Measurements from ENCODE around the gene OR2T6. TPM values are rescaled to one million over a fixed set of nuclear protein-coding genes. Genes with fewer than 3 reads are reported as not detected.

Gene OR2T6
- total RNA-seq (not detected), polyA plus RNA-seq (not detected)

DNA sequence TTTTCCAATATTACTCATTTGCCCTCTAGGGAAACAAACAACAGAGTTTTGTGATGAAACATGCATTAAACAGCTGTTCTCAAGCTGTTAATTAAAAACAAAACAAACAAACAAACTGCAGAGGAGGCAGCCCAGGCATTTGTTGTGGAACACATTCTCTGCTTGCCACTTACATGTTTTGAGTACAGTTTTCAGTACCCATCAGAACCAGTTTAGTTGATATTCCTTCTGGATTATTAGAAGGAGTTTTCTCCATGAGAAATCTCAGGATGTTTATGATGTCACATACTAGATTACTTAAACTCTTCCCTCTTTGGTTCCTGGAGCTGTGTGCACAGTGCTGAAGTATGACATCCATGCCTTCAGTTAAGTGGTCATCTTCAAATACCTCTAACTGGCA lies at the start of gene OR2T6:
Gene OR2T6 (plus strand): TSS at position 301 of the 400 bp plus-strand sequence. CDS start 11,863 bp downstream, outside the sequence.
- Histone ChIP-seq H3K27ac (no peak within 1 kb of the TSS), H3K27me3 (no peaks in the 10 kb centered on the region)

GRCh38 chr1:248343451-248343850 lies 32.1 kb upstream of the OR2T6 start:
- H3K27ac ChIP-seq: no peak overlapping the region
- intact Hi-C loops (cut with DNase I): no loop called here
- TF ChIP-seq POLR2AphosphoS5 (IDR thresholded peaks at IDR 0.05): no peak
- no peak for TF ChIP-seq EP300 (IDR thresholded peaks at IDR 0.05)
- no peak for TF ChIP-seq POLR2A (IDR thresholded peaks at IDR 0.05)
- TF ChIP-seq CTCF (IDR thresholded peaks at IDR 0.05): no peak
- H3K27me3 ChIP-seq: no peaks in the 10 kb centered on the region
- 48 to 54% methylated on average over 3 of the region's 3 CpGs for WGBS, 2 donors
- no peaks in the 10 kb centered on the region for H3K36me3 ChIP-seq
- H3K4me3 ChIP-seq: no peak overlapping the region
- DNase-seq: no peak
- no peaks in the 10 kb centered on the region for H3K9me3 ChIP-seq
- H3K4me1 ChIP-seq: no peaks in the 10 kb centered on the region

More for the DNA sequence above, at the start of gene OR2T6:
- Histone ChIP-seq H3K4me3 (no peak within 1 kb of the TSS), H3K36me3 (no peaks in the 10 kb centered on the region), H3K9me3 (no peaks in the 10 kb centered on the region), H3K4me1 (no peaks in the 10 kb centered on the region)
- DNase-seq: no peak
- TF ChIP-seq CTCF (IDR thresholded peaks at IDR 0.05): no peak
- TF ChIP-seq EP300 (IDR thresholded peaks at IDR 0.05): no peak
- no peak for TF ChIP-seq POLR2A (IDR thresholded peaks at IDR 0.05)
- TF ChIP-seq POLR2AphosphoS5 (IDR thresholded peaks at IDR 0.05): no peak
- intact Hi-C loops (cut with DNase I): no loop called here

- intact Hi-C loops (cut with DNase I): no loop called here
- no peak for DNase-seq
- 64 to 81% methylated on average over 4 of the region's 4 CpGs for WGBS, 2 donors
Measured at GRCh38 chr1:248348475-248348874, 27.1 kb upstream of the OR2T6 start, which contains the start of gene OR14C36. Gene OR14C36, plus strand, starts transcription at chr1:248348775. Its CDS starts 0 bp downstream, at chr1:248348775.

GRCh38 chr1:248359415-248359814 lies 16.1 kb upstream of the OR2T6 start:
- no peak for TF ChIP-seq POLR2A (IDR thresholded peaks at IDR 0.05)
- no peak for TF ChIP-seq POLR2AphosphoS5 (IDR thresholded peaks at IDR 0.05)
- no peak for TF ChIP-seq CTCF (IDR thresholded peaks at IDR 0.05)
- TF ChIP-seq EP300 (IDR thresholded peaks at IDR 0.05): no peak
- Histone ChIP-seq H3K4me3 (no peak overlapping the region), H3K4me1 (no peaks in the 10 kb centered on the region), H3K27ac (no peak overlapping the region), H3K36me3 (no peaks in the 10 kb centered on the region), H3K27me3 (no peaks in the 10 kb centered on the region), H3K9me3 (no peaks in the 10 kb centered on the region)
- intact Hi-C loops (cut with DNase I): no loop called here
- WGBS, 2 donors: 83% methylated on average over 3 of the region's 3 CpGs
- no peak for DNase-seq

More at GRCh38 chr1:248348475-248348874, 27.1 kb upstream of the OR2T6 start, which contains the start of gene OR14C36:
- no peaks in the 10 kb centered on the region for H3K27me3 ChIP-seq
- H3K27ac ChIP-seq: no peak within 1 kb of the TSS
- H3K9me3 ChIP-seq: no peaks in the 10 kb centered on the region
- H3K4me3 ChIP-seq: no peak within 1 kb of the TSS
- TF ChIP-seq EP300 (IDR thresholded peaks at IDR 0.05) (no peak), POLR2AphosphoS5 (IDR thresholded peaks at IDR 0.05) (no peak), CTCF (IDR thresholded peaks at IDR 0.05) (no peak), POLR2A (IDR thresholded peaks at IDR 0.05) (no peak)
- no peaks in the 10 kb centered on the region for H3K36me3 ChIP-seq
- H3K4me1 ChIP-seq: no peaks in the 10 kb centered on the region

DNA sequence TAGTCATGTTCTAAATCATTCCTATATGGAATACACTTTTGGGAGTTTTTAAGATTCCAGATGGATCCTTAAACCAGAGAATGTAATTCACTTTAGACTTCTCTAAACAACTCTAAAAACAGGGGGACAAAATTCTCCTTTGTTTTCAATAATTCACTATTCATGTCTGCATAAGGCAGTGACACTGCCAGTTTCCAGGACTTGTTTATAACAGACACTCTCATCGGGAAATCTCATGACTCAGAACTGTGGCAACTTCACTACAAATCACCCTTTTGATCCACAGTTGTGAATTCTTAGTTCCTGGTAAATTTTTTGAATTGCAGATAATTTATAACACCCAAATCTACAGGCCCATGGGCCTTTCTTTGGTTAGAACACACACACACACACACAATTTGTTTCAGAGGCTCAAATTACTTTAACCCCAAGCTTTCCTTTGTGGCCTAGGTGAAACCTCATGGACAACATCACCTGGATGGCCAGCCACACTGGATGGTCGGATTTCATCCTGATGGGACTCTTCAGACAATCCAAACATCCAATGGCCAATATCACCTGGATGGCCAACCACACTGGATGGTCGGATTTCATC lies 14.3 kb upstream of the OR2T6 start, which contains the start of gene OR2T4:
Gene OR2T4 (plus strand): TSS at position 545 of the 595 bp plus-strand sequence. CDS start 0 bp downstream, at position 545.
- Histone ChIP-seq H3K27ac (no peak within 1 kb of the TSS), H3K9me3 (no peaks in the 10 kb centered on the region), H3K36me3 (no peaks in the 10 kb centered on the region), H3K4me3 (no peak within 1 kb of the TSS), H3K4me1 (no peaks in the 10 kb centered on the region), H3K27me3 (no peaks in the 10 kb centered on the region)
- DNase-seq: no peak
- TF ChIP-seq POLR2A (IDR thresholded peaks at IDR 0.05) (no peak), POLR2AphosphoS5 (IDR thresholded peaks at IDR 0.05) (no peak), CTCF (IDR thresholded peaks at IDR 0.05) (no peak), EP300 (IDR thresholded peaks at IDR 0.05) (no peak)
- WGBS, 2 donors: 45 to 48% methylated on average over 3 of the region's 3 CpGs
- intact Hi-C loops (cut with DNase I): no loop called here

Data from sigmoid colon (tissue), 7 donors.